ENCODE data around the gene COL25A1.

- TF ChIP-seq CTCF (IDR thresholded peaks at IDR 0.05) (no peak), POLR2A (IDR thresholded peaks at IDR 0.05) (no peak)
Observed at GRCh38 chr4:109155084-109155483, 147.4 kb downstream of the COL25A1 start.
